ENCODE results near the gene CCL4.

DNA sequence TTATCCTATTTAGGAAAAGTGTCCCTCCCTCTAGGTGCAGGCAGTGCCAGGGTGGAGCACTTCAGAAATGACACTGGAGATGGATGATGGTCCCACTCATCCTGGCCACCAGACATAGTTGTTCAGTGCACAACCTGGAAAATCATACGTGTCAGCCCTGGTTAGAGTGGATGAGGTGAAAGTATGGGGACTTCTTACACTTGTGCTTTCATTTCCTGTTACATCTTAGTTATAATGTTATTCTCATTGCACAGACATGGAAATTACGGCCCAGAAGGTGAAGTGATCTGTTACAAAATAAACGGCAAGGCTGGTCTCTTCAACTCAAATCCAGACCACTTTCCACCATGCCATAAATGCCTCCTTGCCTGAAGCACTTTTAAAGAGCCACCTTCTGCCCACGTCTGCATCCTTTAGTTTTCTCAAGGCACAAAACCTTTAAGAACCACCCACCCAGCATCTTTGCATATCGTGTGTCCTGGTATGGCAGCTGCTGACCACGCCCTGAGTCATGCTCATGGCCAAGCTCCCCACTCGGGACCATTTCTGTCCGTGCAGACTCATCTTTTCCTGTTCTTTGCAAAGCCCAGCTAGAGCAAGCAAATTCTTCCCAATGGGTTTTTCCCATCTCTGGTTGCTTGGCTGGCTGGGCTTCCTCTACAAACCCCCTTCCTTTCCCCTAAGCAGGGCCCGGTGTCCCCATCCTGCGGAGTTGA is 50.4 kb downstream of the CCL4 start:
- TF ChIP-seq, protein P1, sequence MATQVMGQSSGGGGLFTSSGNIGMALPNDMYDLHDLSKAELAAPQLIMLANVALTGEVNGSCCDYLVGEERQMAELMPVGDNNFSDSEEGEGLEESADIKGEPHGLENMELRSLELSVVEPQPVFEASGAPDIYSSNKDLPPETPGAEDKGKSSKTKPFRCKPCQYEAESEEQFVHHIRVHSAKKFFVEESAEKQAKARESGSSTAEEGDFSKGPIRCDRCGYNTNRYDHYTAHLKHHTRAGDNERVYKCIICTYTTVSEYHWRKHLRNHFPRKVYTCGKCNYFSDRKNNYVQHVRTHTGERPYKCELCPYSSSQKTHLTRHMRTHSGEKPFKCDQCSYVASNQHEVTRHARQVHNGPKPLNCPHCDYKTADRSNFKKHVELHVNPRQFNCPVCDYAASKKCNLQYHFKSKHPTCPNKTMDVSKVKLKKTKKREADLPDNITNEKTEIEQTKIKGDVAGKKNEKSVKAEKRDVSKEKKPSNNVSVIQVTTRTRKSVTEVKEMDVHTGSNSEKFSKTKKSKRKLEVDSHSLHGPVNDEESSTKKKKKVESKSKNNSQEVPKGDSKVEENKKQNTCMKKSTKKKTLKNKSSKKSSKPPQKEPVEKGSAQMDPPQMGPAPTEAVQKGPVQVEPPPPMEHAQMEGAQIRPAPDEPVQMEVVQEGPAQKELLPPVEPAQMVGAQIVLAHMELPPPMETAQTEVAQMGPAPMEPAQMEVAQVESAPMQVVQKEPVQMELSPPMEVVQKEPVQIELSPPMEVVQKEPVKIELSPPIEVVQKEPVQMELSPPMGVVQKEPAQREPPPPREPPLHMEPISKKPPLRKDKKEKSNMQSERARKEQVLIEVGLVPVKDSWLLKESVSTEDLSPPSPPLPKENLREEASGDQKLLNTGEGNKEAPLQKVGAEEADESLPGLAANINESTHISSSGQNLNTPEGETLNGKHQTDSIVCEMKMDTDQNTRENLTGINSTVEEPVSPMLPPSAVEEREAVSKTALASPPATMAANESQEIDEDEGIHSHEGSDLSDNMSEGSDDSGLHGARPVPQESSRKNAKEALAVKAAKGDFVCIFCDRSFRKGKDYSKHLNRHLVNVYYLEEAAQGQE (IDR thresholded peaks at IDR 0.05; ENCODE audit: borderline replicate concordance), result no peak
- TF ChIP-seq, protein P2, sequence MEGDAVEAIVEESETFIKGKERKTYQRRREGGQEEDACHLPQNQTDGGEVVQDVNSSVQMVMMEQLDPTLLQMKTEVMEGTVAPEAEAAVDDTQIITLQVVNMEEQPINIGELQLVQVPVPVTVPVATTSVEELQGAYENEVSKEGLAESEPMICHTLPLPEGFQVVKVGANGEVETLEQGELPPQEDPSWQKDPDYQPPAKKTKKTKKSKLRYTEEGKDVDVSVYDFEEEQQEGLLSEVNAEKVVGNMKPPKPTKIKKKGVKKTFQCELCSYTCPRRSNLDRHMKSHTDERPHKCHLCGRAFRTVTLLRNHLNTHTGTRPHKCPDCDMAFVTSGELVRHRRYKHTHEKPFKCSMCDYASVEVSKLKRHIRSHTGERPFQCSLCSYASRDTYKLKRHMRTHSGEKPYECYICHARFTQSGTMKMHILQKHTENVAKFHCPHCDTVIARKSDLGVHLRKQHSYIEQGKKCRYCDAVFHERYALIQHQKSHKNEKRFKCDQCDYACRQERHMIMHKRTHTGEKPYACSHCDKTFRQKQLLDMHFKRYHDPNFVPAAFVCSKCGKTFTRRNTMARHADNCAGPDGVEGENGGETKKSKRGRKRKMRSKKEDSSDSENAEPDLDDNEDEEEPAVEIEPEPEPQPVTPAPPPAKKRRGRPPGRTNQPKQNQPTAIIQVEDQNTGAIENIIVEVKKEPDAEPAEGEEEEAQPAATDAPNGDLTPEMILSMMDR (IDR thresholded peaks at IDR 0.05; ENCODE audit: poor library complexity, severe bottlenecking), result no peak

Data from neural cell (in vitro differentiated cells).